ENCODE data around the gene STIM1. TPM values are rescaled to one million over a fixed set of nuclear protein-coding genes. Genes with fewer than 3 reads are reported as not detected.

STIM1 gene
- total and polyA plus RNA-seq, 7 donors = 52.1 to 147 (median 109) TPM

- H3K9me3 ChIP-seq = no peaks in the 10 kb centered on the region
These were observed 210.3 kb downstream of the STIM1 start for GRCh38 chr11:4065601-4066377.

GRCh38 chr11:4066910-4067309 is 211.4 kb downstream of the STIM1 start:
- no peak for TF ChIP-seq CTCF (IDR thresholded peaks at IDR 0.05)
- Histone ChIP-seq H3K27ac (no peak overlapping the region), H3K9me3 (no peaks in the 10 kb centered on the region), H3K27me3 (ENCODE audit: insufficient read depth in 3 of 3, low read length in 2 of 3) (no peaks in the 10 kb centered on the region), H3K36me3 (ENCODE audit: insufficient read depth in 1 of 2, low read depth in 1 of 2) (peaks cover 3 to 13% of the 10 kb centered on the region in 2 donors), H3K4me3 (no peak overlapping the region), H3K4me1 (peaks cover 58% of the 10 kb centered on the region)
- ATAC-seq (no peak), DNase-seq (no peak)
- intact Hi-C loops (cut with DNase I) = no loop called here
- 71 to 72% (median 71%) methylated on average over 5 of the region's 5 CpGs for WGBS, 3 donors

More at GRCh38 chr11:4065601-4066377, 210.3 kb downstream of the STIM1 start:
- no peaks in the 10 kb centered on the region for H3K27me3 ChIP-seq (ENCODE audit: insufficient read depth in 3 of 3, low read length in 2 of 3)
- ATAC-seq = peak; percentile 36 to 67 (median 56)
- no peak for TF ChIP-seq CTCF (IDR thresholded peaks at IDR 0.05)
- H3K4me3 ChIP-seq = no peak overlapping the region
- intact Hi-C loops (cut with DNase I) = no loop called here
- peak overlapping the region; percentile 11 for H3K27ac ChIP-seq
- peaks cover 3 to 15% of the 10 kb centered on the region in 2 donors for H3K36me3 ChIP-seq (ENCODE audit: insufficient read depth in 1 of 2, low read depth in 1 of 2)
- DNase-seq = no peak
- 30 to 45% (median 31%) methylated on average over 2 of the region's 2 CpGs for WGBS, 3 donors
- H3K4me1 ChIP-seq = peaks cover 53% of the 10 kb centered on the region

GRCh38 chr11:4068962-4069361 is 213.5 kb downstream of the STIM1 start:
- WGBS, 3 donors = 66 to 79% (median 77%) methylated on average over 1 of the region's 1 CpG
- TF ChIP-seq CTCF (IDR thresholded peaks at IDR 0.05) = no peak
- peak overlapping the region; percentile 15 for H3K27ac ChIP-seq
- H3K27me3 ChIP-seq (ENCODE audit: insufficient read depth in 3 of 3, low read length in 2 of 3) = no peaks in the 10 kb centered on the region
- ATAC-seq (no peak), DNase-seq (no peak)
- H3K4me3 ChIP-seq = no peak overlapping the region
- H3K9me3 ChIP-seq = no peaks in the 10 kb centered on the region
- H3K36me3 ChIP-seq (ENCODE audit: insufficient read depth in 1 of 2, low read depth in 1 of 2) = peaks cover 3 to 13% of the 10 kb centered on the region in 2 donors
- H3K4me1 ChIP-seq = peaks cover 58% of the 10 kb centered on the region
- intact Hi-C loops (cut with DNase I) = no loop called here

- ATAC-seq (no peak), DNase-seq (no peak)
- Histone ChIP-seq H3K4me1 (peaks cover 40% of the 10 kb centered on the region), H3K4me3 (no peak overlapping the region), H3K27me3 (ENCODE audit: insufficient read depth in 3 of 3, low read length in 2 of 3) (no peaks in the 10 kb centered on the region), H3K27ac (peak overlapping the region; percentile 63), H3K36me3 (ENCODE audit: insufficient read depth in 1 of 2, low read depth in 1 of 2) (peaks cover 3 to 26% of the 10 kb centered on the region in 2 donors), H3K9me3 (no peaks in the 10 kb centered on the region)
- intact Hi-C loops (cut with DNase I) = loop anchor here in 1 of 2 donors (2.0 kb wide), 1 partner anchor 223 kb away; no protein-coding TSS in a partner anchor
- no peak for TF ChIP-seq CTCF (IDR thresholded peaks at IDR 0.05)
These were observed 215.9 kb downstream of the STIM1 start for GRCh38 chr11:4071325-4071724.

All from psoas muscle (tissue), 8 donors.